ENCODE data around the gene OLA1.

OLA1 gene

DNA sequence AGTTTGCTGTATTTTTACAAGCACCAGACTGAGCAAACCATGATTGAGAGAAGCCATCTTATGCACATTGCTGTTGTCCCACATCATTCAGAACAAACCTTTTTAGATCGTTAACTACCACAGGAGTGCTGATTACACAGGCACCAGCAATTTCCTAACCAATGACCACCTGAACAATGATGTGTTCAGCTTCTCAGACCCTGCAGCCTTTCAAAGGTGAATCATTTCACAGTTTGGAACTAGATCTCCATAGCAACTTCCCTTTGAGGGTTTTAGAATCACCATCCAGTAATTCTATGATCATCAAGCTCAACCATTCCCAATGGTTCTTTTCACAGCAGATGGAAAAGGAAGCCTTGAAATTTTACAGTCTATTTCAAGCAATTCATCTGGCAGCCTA is 71.4 kb downstream of the OLA1 start:
- no peak for DNase-seq

DNA sequence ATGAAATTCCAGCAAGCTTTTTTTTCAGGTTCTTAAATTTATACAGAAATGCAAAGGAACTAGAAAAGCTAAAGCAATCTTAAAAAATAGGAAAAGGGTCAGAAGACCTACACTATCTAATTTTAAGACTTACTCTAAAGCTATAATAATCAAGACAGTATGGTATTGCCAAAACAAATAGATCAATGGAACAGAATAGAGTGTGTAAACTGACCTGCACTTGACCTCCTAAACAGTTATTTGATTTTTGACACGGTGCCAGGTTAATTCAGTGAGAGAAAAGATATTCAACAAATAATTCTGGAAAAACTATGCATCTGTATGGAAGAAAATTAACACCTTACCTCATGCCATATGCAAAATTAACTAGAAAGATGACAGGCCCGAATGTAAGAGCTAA is 73.6 kb downstream of the OLA1 start:
- no peak for DNase-seq

- DNase-seq = no peak
These were observed 75.5 kb downstream of the OLA1 start for GRCh38 chr2:174172802-174173355.

DNA sequence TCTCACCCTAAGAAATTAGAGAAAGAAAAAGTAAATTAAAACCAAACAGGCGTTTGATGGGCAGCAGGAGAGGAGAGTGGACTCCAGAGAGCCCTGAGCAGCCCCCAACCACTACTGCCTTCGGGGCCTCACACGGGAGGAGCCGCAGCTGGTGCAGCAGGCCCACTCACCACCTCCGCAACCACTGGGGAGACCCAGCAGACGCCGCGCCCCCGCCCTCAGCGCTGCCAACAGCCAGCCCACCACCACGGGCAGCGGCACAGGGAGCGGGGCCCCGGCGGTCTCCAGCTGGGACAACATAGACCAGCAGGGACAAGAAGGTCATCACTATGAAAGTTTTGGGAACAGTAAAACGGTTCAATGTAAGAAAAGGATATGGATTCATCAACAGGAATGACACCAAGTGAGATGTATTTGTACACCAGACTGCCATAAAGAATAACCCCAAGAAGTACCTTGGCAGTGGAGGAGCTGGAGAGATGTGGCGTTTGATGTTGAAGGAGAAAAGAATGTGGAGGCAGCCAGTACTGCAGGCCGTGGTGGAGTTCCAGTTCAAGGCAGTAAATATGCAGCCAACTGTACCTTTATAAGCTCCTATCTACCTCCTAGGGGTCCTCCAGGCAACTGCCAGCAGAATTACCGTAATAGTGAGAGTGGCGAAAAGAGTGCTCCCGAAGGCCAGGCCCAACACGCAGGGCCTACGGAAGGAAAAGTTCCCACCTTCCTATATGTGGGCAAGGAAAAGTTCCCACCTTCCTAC is 76.5 kb downstream of the OLA1 start:
- no peak for DNase-seq

- no peak for DNase-seq
These were observed 79.0 kb downstream of the OLA1 start for GRCh38 chr2:174169372-174169771.

- DNase-seq = no peak
These were observed 82.1 kb downstream of the OLA1 start for GRCh38 chr2:174166261-174166660.

GRCh38 chr2:174161490-174161889 is 86.8 kb downstream of the OLA1 start:
- no peak for DNase-seq

DNA sequence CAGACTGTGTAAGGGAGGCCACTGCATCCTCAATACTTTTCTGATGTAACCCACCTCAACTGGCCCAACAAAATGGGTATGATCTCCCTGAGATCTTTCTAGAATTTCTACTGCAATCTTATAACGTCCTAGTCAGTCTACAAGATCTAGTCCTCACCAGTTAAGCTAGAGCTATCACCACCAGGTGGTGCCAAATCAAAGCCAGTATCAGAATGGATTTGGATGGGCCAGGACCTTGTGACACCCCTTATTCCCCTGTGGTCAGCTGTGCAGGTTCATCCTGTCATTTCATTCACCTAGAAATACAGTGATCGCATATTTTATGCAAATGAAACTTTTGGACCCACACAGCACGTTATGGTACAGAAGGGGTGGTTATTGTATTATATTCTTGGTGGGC is 90.3 kb downstream of the OLA1 start:
- DNase-seq = peak; percentile 3

DNA sequence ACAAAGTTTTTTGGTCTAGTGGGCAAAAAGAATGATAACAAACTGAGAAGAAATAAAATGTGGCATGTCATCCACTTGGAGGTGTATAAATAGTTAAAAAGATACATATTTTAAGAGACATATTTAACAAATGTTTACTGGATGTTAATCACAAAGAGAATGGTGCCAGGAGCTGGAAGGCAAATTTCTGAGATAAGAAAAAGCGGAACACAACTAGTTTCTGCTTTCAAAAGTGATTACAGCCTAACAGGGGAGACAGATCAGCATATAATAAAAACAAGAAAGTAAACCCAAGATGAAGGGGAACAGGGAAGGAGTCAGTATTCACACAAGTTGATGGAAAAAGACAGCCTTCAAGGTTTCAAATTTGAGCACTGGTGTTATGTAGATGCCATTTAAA is 91.3 kb downstream of the OLA1 start:
- DNase-seq = no peak

DNA sequence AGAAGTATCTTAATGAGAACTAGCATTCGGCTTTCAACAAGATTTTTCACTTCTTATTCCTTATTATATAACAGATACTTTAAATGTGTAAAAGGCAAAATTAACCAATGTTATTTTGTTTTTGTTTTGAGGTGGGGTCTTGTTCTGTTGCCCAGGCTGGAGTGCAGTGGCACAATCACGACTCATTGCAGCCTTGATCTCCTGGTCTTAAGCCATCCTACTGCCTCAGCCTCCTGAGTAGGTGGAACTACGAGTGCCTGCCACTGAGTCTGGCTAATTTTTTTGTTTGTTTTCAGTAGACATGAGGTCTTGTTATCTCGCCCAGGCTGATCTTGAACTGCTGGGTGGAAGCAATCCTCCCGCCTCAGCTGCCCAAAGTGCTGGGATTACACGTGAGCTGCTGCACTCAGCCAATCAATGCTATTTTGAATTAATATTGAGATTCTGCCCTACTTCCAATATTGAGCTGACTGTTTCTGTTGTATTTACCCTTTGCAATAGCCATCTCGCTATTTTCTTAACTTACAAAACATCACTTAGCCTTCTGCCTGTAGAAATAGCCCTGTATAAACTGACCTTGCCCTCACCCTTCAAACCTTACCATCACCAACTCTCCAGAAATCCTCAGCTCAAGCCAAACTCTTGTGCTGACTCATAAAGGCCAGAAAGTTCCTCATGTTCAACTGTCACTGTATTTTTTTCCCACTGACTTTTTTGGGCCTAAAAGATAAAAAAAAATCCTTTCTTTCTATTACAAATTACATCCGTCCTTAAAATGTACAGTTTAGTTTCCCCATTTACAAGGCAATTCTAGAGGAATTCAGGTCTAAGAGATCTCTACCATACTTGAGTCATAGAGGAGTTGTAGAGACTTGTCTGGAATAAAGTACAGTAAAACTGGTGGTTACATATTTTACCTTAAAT is 94.3 kb downstream of the OLA1 start:
- DNase-seq = no peak

DNA sequence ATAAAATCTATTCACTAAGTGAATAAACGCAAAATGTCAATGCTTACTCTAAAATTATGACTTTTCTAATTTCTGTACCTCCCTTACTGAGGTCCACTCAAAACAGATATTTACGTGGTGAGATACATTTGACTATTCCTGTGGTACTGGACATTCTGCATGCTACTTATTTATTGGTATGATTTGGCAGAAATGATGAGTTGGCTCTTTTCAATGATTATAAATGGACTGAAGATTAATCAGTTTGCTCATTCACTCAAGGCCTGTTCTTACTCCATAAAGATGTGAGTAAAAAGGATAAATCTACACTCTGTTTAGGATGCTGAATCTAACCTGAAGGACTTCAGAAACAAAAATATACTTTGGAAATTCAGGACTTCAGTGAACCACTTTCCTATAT is 98.8 kb downstream of the OLA1 start:
- no peak for DNase-seq

DNA sequence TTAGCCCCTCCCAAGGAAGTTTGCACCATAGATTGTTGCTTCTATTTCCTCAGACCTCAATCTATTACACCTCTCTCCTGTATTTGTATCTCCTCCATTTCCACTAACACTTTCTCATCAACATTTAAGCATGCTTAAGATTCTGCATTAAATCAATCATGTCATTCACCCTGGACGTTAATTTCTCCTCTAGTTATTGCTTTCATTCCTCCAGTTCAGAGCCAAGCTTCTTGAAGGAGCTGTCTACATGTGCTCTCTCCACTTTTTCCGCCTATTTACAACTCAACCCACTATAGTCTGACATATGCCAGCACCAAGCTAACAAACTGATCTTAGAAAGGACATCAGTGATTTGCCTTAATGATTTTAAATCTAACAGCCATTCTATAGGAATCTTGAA is 99.5 kb downstream of the OLA1 start:
- DNase-seq = no peak

GRCh38 chr2:174145827-174146226 is 102.5 kb downstream of the OLA1 start:
- no peak for DNase-seq

DNA sequence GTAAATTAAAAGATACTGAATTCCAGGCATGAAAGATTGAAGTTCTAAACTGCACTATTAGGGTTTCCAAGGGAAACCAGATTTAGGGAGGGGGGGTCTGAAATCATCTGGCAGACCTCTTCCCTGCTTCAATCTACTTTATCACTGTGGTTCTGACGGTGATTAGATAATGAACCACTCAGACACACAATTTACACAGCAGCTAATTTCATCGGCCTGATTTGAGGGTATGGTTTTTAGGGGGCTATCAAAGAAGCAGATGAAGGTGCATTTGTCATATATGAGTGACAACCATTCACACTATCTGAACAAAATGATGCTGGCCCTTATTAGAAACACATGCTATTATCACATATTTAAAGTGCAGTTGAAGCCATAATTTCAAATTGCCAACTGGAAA is 106.0 kb downstream of the OLA1 start:
- DNase-seq = no peak

- no peak for DNase-seq
These were observed 110.2 kb downstream of the OLA1 start for GRCh38 chr2:174138161-174138560.

DNA sequence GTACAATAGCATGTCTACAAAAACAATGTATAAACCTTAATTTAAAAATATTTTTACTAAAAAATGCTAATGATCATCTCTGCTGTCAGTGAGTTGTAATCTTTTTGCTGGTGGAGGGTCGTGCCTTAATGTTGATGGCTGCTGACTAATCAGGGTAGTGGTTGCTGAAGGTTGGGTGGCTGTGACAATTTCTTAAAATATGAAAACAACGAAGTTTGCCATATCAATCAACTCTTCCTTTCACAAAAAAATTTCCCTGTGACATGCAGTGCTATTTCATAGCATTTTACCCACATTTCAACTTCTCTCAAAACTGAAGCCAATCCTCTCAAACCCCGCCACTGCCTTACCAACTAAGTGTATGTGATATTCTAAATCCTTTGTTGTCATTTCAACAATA is 112.4 kb downstream of the OLA1 start:
- DNase-seq = no peak

- no peak for DNase-seq
These were observed 123.2 kb downstream of the OLA1 start for GRCh38 chr2:174125090-174125489.

DNA sequence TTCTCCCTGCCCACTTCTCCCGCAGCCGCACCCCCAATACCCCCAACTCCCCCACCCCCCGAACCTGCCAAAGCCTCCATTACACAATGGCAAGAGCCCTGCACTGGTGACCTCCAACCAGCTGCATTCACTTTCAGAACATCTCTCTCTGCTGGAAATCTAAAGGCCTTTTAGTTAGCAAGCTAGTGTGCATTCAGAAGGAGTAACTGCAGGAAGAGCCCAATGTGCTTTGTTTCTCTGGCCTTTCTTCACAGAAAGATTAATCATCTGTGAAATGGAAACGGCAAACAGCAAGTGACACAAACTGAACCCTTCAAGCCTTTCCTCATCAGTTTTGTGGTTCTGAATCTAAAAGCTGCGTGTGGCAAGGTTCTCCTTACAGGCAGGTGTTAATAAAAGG is 124.2 kb downstream of the OLA1 start:
- no peak for DNase-seq

DNA sequence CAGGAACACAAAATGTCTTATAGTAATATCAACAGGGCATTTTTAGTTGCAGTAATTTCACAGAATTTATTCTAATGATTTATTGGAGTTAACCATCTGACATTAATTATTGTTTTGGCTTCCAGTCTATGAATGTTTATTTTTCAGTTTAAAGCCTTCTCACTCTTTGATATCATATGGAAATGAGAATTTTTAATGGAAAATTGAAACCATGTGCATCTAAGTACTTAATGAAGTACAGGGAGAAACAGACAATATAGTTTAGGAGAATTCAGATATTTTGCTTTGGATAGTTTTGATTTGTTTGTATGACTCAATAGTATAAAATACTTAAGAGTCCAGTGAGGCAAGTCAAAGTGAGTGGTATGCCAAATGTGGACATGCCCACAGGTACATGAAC is 126.1 kb downstream of the OLA1 start:
- DNase-seq = no peak

- no peak for DNase-seq
These were observed 126.7 kb downstream of the OLA1 start for GRCh38 chr2:174121612-174122011.

DNA sequence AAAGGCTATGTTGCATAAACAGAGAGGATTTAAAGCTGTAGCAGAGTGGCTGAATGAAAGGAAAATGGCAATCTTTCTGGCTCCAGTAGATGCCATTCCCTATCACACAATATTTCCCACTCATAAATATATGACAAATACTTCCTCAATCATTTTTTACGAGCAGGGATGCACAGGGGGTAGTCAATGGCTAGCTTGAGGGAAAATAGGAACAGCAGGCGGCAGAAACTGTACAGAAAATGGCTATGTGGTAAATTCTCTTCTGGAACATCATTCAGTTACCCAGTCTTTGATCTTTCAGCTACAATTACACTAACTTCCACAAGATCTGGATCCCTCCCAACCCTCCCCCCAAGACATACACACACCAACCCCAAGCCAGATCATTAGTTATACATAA is 127.2 kb downstream of the OLA1 start:
- no peak for DNase-seq

DNA sequence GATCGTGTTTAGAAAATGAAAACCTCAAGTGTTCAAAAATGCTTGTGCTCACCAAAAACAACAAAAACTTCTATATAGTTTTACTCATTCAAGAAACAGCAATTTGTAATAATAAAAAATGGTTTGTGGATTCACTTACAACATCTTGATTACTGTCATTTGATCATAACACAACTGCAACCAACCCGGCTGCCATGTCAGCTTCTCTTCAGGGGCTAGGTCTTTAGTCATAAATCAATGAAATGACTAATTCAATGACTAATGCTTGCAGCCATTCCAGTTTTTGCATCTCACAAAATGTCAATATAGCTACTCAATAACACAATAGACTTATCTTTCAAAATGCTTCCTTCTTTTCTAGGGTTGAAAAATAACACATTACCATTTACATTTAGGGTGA is 128.0 kb downstream of the OLA1 start:
- no peak for DNase-seq

GRCh38 chr2:174117951-174118930 is 130.1 kb downstream of the OLA1 start:
- no peak for DNase-seq
